CD14-positive monocyte (primary cell): Measurements from ENCODE around the gene C10orf67. TPM values are rescaled to one million over a fixed set of nuclear protein-coding genes. Genes with fewer than 3 reads are reported as not detected.

Experiments
- DNase-seq, 3 donors: peaks; one replicate each; pipeline ENCODE4 v3.0.0-alpha.2; 2011 to 2022
- H2AFZ ChIP-seq: 2 replicates; pipeline ENCODE4 v1.6.0; 2012; ENCODE audit warnings: mild to moderate bottlenecking, low read depth, low read length, inconsistent platforms; ENCODE audit not compliant: insufficient read depth, poor library complexity, severe bottlenecking
- H3K27ac ChIP-seq, 2 donors: 1 replicate in 1 of 2; 2 replicates in 1 of 2; pipeline ENCODE4 v1.5.1; 2012 to 2013; ENCODE audit warnings: low read length in 2 of 2, control low read depth in 1 of 2, inconsistent platforms in 1 of 2, low read depth in 1 of 2, mild to moderate bottlenecking in 1 of 2
- H3K27me3 ChIP-seq, 2 donors: one replicate each; pipeline versions ENCODE4 v1.6.0 to v1.6.1; 2011 to 2013; ENCODE audit warnings: low read length in 2 of 2; ENCODE audit not compliant: control insufficient read depth in 2 of 2, insufficient read depth in 2 of 2
- H3K36me3 ChIP-seq, 2 donors: replicated peaks in 1 of 2; 1 replicate in 1 of 2; 2 replicates in 1 of 2; pipeline versions ENCODE4 v1.5.1 to v1.6.1; 2012 to 2013; ENCODE audit warnings: low read length in 2 of 2, control low read depth in 1 of 2, inconsistent platforms in 1 of 2, mild to moderate bottlenecking in 1 of 2; ENCODE audit not compliant: insufficient read depth in 2 of 2, control insufficient read depth in 1 of 2
- H3K4me1 ChIP-seq, 2 donors: 1 replicate in 1 of 2; 2 replicates in 1 of 2; pipeline versions ENCODE4 v1.5.1 to v1.6.1; 2012 to 2013; ENCODE audit warnings: low read length in 2 of 2, control low read depth in 1 of 2, inconsistent platforms in 1 of 2, mild to moderate bottlenecking in 1 of 2, moderate library complexity in 1 of 2; ENCODE audit not compliant: insufficient read depth in 2 of 2, control insufficient read depth in 1 of 2
- H3K4me2 ChIP-seq: replicated peaks from 2 replicates; pipeline ENCODE3; 2012; ENCODE audit warnings: low read length, moderate library complexity, mild to moderate bottlenecking; ENCODE audit not compliant: poor library complexity, severe bottlenecking; ENCODE audit errors: extremely low read depth
- H3K4me3 ChIP-seq, 3 experiments: fragments of 200-600 bp in 1 of 3; sonication (generic) in 1 of 3; replicated peaks in 1 of 3; 1 replicate in 2 of 3; 2 replicates in 1 of 3; pipeline ENCODE4 v1.5.1; 2011 to 2013; ENCODE audit warnings: low read length in 3 of 3, mild to moderate bottlenecking in 3 of 3, control low read depth in 2 of 3, low read depth in 2 of 3, inconsistent platforms in 1 of 3, moderate library complexity in 1 of 3
- H3K79me2 ChIP-seq: 2 replicates; pipeline ENCODE4 v1.6.0; 2012; ENCODE audit warnings: mild to moderate bottlenecking, control low read depth, inconsistent platforms, low read length, moderate library complexity; ENCODE audit not compliant: insufficient read depth
- H3K9ac ChIP-seq: 2 replicates; pipeline ENCODE4 v1.6.0; 2017; ENCODE audit warnings: low read length, mild to moderate bottlenecking; ENCODE audit not compliant: insufficient read depth, poor library complexity, severe bottlenecking
- H3K9me3 ChIP-seq, 2 donors: replicated peaks in 1 of 2; 1 replicate in 1 of 2; 2 replicates in 1 of 2; pipeline versions ENCODE4 v1.5.1 to v1.6.1; 2012 to 2013; ENCODE audit warnings: low read length in 2 of 2, control low read depth in 1 of 2; ENCODE audit not compliant: control insufficient read depth in 1 of 2, insufficient read depth in 1 of 2
- H4K20me1 ChIP-seq: 2 replicates; pipeline ENCODE4 v1.6.0; 2012; ENCODE audit warnings: mild to moderate bottlenecking, low read length, control low read depth, moderate library complexity; ENCODE audit not compliant: insufficient read depth
- H3K27ac Mint-ChIP-seq, 7 donors: one replicate each; pipeline ENCODE4 v1.8.0; 2020; ENCODE audit warnings: mild to moderate bottlenecking in 7 of 7, mixed read lengths in 7 of 7, moderate library complexity in 6 of 7, inconsistent platforms in 2 of 7
- H3K27me3 Mint-ChIP-seq, 3 donors: one replicate each; pipeline ENCODE4 v1.8.0; 2021 to 2022; ENCODE audit warnings: low read depth in 3 of 3, mild to moderate bottlenecking in 3 of 3, mixed read lengths in 3 of 3, moderate library complexity in 3 of 3, inconsistent platforms in 1 of 3
- H3K36me3 Mint-ChIP-seq, 2 donors: one replicate each; pipeline ENCODE4 v1.8.0; 2020; ENCODE audit warnings: mixed read lengths in 2 of 2, inconsistent platforms in 1 of 2, mild to moderate bottlenecking in 1 of 2
- H3K4me1 Mint-ChIP-seq: one replicate; pipeline ENCODE4 v1.8.0; 2020; ENCODE audit warnings: mild to moderate bottlenecking, mixed read lengths
- H3K4me3 Mint-ChIP-seq, 2 donors: one replicate each; pipeline ENCODE4 v1.8.0; 2020; ENCODE audit warnings: mild to moderate bottlenecking in 2 of 2, mixed read lengths in 2 of 2, moderate library complexity in 1 of 2
- H3K9me3 Mint-ChIP-seq, 7 donors: one replicate each; pipeline ENCODE4 v1.8.0; 2020 to 2022; ENCODE audit warnings: mixed read lengths in 7 of 7, mild to moderate bottlenecking in 6 of 7, moderate library complexity in 6 of 7, inconsistent platforms in 2 of 7
- WGBS: methylation state at CpG from one replicate; pipeline ENCODE4 v1.1.5; 2013; ENCODE audit warnings: missing lambda C conversion rate; ENCODE audit not compliant: insufficient coverage; 5-methylcytosine and 5-hydroxymethylcytosine counted together
- intact Hi-C, 2 donors: fragments of 100-400 bp; cut with micrococcal nuclease; formaldehyde crosslinking; loops; one replicate each; pipeline versions ENCODE4 v1.15.0 to v1.15.1; 2023
- polyA plus RNA-seq, 3 donors: library from polyadenylated mRNA; depleted of rRNA in 1 of 3; unstranded in 2 of 3; stranded (reverse) in 1 of 3; fragments of 300-500 nt in 2 of 3; fragments of >200 nt in 1 of 3; fragmentation: Illumina TruSeq in 2 of 3; gene quantifications; 1 replicate in 2 of 3; 2 replicates in 1 of 3; pipeline ENCODE4 v1.2.3, GENCODE V29; 2012 to 2021
- TF ChIP-seq, protein P1 (sequence below): fragments of 200-600 bp; IDR thresholded peaks from one replicate; pipeline ENCODE4 v1.8.0; 2022; ENCODE audit warnings: antibody characterized with exemption, mild to moderate bottlenecking

Gene C10orf67
- polyA plus RNA-seq, 3 donors, result not detected

DNA sequence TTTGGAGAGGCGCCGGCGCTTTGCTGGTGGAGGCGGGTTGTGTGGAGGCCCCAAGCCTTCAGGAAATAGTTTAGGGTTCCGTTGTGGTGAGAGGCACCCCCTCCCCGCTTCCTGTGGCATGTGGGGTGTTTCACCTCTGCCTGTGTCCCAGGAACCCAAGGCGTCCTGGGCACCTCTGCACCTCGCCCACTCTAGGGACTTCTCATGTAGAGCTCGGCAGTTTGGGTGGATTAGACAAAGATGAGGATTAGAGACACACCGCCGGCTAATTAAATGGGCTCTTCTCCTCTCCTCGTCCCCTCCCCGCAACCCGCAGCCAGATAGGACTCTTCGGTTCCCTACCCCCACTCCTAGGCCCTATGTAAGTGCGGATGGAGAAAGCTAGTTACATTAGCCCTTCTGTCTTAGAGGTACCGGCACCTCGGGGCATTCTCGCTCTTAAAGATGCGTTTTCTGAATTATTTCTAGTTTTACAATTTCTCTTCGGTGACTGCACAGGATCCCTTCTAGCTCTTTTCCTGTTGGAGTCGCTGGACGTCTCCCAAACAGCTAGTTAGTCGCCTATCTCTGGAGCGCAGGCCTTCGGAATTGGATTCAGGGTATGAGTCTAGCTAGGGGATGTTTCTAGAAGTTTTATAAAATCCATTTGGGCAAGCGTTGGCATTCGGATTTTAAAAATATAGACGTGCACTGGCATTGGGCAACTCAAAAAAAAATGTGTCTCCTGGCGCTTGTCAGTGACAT, 144.7 kb downstream of the C10orf67 start:
- Histone ChIP-seq H2AFZ (no peak overlapping the region), H3K27ac (no peak overlapping the region), H3K79me2 (no peaks in the 10 kb centered on the region), H3K4me1 (no peaks in the 10 kb centered on the region), H3K4me3 (no peak overlapping the region), H3K27me3 (peaks cover 84 to 100% of the 10 kb centered on the region in 2 donors), H3K9ac (no peak overlapping the region), H3K9me3 (peaks cover 0 to 31% of the 10 kb centered on the region in 2 donors), H3K4me2 (no peak overlapping the region), H3K36me3 (no peaks in the 10 kb centered on the region), H4K20me1 (no peaks in the 10 kb centered on the region)
- intact Hi-C loops, result no loop called here
- no peak for DNase-seq
- TF ChIP-seq, protein P1, sequence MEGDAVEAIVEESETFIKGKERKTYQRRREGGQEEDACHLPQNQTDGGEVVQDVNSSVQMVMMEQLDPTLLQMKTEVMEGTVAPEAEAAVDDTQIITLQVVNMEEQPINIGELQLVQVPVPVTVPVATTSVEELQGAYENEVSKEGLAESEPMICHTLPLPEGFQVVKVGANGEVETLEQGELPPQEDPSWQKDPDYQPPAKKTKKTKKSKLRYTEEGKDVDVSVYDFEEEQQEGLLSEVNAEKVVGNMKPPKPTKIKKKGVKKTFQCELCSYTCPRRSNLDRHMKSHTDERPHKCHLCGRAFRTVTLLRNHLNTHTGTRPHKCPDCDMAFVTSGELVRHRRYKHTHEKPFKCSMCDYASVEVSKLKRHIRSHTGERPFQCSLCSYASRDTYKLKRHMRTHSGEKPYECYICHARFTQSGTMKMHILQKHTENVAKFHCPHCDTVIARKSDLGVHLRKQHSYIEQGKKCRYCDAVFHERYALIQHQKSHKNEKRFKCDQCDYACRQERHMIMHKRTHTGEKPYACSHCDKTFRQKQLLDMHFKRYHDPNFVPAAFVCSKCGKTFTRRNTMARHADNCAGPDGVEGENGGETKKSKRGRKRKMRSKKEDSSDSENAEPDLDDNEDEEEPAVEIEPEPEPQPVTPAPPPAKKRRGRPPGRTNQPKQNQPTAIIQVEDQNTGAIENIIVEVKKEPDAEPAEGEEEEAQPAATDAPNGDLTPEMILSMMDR, result no peak
- WGBS, result 4% methylated on average over 14 of the region's 30 CpGs
- Mint-ChIP-seq H3K27me3 (peaks cover 94 to 99% (median 96%) of the 10 kb centered on the region in 3 donors), H3K9me3 (peaks cover 0 to 14% (median 0%) of the 10 kb centered on the region in 7 donors), H3K27ac (no peak overlapping the region), H3K4me3 (peak overlapping the region in 1 of 2 donors; percentile 29), H3K4me1 (no peaks in the 10 kb centered on the region), H3K36me3 (no peaks in the 10 kb centered on the region)

DNA sequence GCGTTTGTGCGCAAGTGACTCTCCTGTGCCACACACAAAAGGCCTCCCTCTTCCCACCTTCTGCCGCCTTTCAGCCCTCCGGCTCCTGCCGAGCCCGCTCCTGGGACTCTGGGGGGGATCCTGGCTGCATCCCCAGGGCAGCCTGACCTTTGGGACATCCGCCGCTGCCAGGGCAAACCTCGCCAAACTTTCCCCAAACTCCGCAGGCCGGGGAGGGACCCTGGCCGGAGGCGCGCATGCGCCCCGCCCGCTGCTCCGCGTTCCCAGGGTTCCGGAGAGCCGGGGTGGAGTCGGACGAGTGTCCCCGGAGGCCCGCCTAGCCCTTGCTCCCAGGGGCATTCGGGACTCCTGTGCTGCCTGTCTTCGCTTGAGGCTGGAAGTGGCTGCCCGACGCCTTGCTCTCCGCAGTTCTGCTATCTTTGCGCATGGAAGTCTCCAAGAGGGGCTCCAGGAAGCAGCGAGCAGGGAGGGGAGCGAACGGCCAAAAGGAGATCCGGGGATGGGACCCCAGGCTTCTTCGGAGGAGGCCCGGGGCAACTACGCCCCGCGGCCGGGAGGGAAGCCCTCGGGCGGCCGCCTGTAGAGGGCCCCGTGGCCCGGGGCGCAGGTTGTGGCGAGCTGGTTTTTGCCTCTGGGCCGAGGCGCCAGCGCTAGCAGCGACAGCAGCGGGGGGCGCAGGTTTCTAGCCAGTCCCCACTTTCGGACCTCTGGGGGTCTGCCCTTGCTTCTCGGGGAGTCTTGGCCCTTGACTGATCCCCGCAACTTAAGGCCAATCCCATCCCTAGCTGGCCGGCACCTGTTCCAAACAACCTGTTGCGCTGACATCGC, 145.4 kb downstream of the C10orf67 start:
- WGBS, result 2% methylated on average over 57 of the region's 60 CpGs
- H3K4me3 ChIP-seq, result no peak overlapping the region
- no peak overlapping the region for H3K27ac Mint-ChIP-seq
- peaks cover 92 to 99% (median 95%) of the 10 kb centered on the region in 3 donors for H3K27me3 Mint-ChIP-seq
- H2AFZ ChIP-seq, result no peak overlapping the region
- intact Hi-C loops, result no loop called here
- H3K4me1 Mint-ChIP-seq, result no peaks in the 10 kb centered on the region
- H3K36me3 Mint-ChIP-seq, result no peaks in the 10 kb centered on the region
- no peak overlapping the region for H3K27ac ChIP-seq
- peak overlapping the region in 1 of 2 donors; percentile 56 for H3K4me3 Mint-ChIP-seq
- TF ChIP-seq, protein P1, result no peak
- H3K27me3 ChIP-seq, result peaks cover 88 to 100% of the 10 kb centered on the region in 2 donors
- no peak overlapping the region for H3K9ac ChIP-seq
- H3K4me1 ChIP-seq, result no peaks in the 10 kb centered on the region
- H3K36me3 ChIP-seq, result no peaks in the 10 kb centered on the region
- no peak for DNase-seq
- H3K9me3 Mint-ChIP-seq, result peaks cover 0 to 19% (median 0%) of the 10 kb centered on the region in 7 donors
- H3K4me2 ChIP-seq, result no peak overlapping the region
- peaks cover 0 to 37% of the 10 kb centered on the region in 2 donors for H3K9me3 ChIP-seq
- H4K20me1 ChIP-seq, result no peaks in the 10 kb centered on the region
- no peaks in the 10 kb centered on the region for H3K79me2 ChIP-seq
